ENCODE results near the gene ATG9B. TPM values are rescaled to one million over a fixed set of nuclear protein-coding genes. Genes with fewer than 3 reads are reported as not detected.
A peak's percentile ranks its signal among the peaks of the same experiment; 100 is the strongest.

The ATG9B gene
- total and polyA plus RNA-seq, 2 of the 13 experiments (the other 11 are each of a cell fraction or from before 2014, with no cell fraction given), result 0.24 TPM; not detected in 1

- TF ChIP-seq SOX6 (IDR thresholded peaks at IDR 0.05), result no peak
- peak; percentile 41; the same call in 1 of the 2 replicates for TF ChIP-seq SOX6 (CRISPR knock-in tag; IDR thresholded peaks at IDR 0.05)
- no peak for TF ChIP-seq ATF1 (CRISPR knock-in tag; IDR thresholded peaks at IDR 0.05)
- no peak for TF ChIP-seq ZNF30 (CRISPR knock-in tag; IDR thresholded peaks at IDR 0.05)
- TF ChIP-seq, protein P1, sequence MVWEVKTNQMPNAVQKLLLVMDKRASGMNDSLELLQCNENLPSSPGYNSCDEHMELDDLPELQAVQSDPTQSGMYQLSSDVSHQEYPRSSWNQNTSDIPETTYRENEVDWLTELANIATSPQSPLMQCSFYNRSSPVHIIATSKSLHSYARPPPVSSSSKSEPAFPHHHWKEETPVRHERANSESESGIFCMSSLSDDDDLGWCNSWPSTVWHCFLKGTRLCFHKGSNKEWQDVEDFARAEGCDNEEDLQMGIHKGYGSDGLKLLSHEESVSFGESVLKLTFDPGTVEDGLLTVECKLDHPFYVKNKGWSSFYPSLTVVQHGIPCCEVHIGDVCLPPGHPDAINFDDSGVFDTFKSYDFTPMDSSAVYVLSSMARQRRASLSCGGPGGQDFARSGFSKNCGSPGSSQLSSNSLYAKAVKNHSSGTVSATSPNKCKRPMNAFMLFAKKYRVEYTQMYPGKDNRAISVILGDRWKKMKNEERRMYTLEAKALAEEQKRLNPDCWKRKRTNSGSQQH (CRISPR knock-in tag; IDR thresholded peaks at IDR 0.05; ENCODE audit: low read depth), result no peak
- TF ChIP-seq RERE (CRISPR knock-in tag; IDR thresholded peaks at IDR 0.05; ENCODE audit: low read depth), result no peak
- TF ChIP-seq HDAC1 (CRISPR knock-in tag; IDR thresholded peaks at IDR 0.05), result 0 out of 2 replicates have a peak, but pooled peaks have one; percentile 43
- TF ChIP-seq, protein P2, sequence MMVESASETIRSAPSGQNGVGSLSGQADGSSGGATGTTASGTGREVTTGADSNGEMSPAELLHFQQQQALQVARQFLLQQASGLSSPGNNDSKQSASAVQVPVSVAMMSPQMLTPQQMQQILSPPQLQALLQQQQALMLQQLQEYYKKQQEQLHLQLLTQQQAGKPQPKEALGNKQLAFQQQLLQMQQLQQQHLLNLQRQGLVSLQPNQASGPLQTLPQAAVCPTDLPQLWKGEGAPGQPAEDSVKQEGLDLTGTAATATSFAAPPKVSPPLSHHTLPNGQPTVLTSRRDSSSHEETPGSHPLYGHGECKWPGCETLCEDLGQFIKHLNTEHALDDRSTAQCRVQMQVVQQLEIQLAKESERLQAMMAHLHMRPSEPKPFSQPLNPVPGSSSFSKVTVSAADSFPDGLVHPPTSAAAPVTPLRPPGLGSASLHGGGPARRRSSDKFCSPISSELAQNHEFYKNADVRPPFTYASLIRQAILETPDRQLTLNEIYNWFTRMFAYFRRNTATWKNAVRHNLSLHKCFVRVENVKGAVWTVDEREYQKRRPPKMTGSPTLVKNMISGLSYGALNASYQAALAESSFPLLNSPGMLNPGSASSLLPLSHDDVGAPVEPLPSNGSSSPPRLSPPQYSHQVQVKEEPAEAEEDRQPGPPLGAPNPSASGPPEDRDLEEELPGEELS (CRISPR knock-in tag; IDR thresholded peaks at IDR 0.05), result no peak
- peak; percentile 61; the same call in 1 of the 2 replicates for TF ChIP-seq ELF1 (CRISPR knock-in tag; IDR thresholded peaks at IDR 0.05)
- no peak for TF ChIP-seq FIP1L1 (IDR thresholded peaks at IDR 0.05; ENCODE audit: borderline replicate concordance, insufficient read depth, low read depth, low read length)
- TF ChIP-seq TP53 (CRISPR knock-in tag; conservative IDR thresholded peaks at IDR 0.05), result no peak
- TF ChIP-seq BORCS8-MEF2B (CRISPR knock-in tag; IDR thresholded peaks at IDR 0.05), result no peak
- 0 out of 2 replicates have a peak, but pooled peaks have one; percentile 48 for TF ChIP-seq ARNT2 (CRISPR knock-in tag; IDR thresholded peaks at IDR 0.05; ENCODE audit: low read depth)
- TF ChIP-seq PBX3 (CRISPR knock-in tag; IDR thresholded peaks at IDR 0.05; ENCODE audit: borderline replicate concordance), result no peak
- 0 out of 2 replicates have a peak, but pooled peaks have one; percentile 44 for TF ChIP-seq ZNF563 (CRISPR knock-in tag; IDR thresholded peaks at IDR 0.05)
- no peak for TF ChIP-seq SP1 (IDR thresholded peaks at IDR 0.05)
- TF ChIP-seq SP1 (CRISPR knock-in tag; IDR thresholded peaks at IDR 0.05), result no peak
These were observed 6.3 kb downstream of the ATG9B start (continued) for GRCh38 chr7:151017953-151018420.
